ENCODE data around the gene TMEM132D.

The TMEM132D gene

GRCh38 chr12:129127771-129128170 lies 776.1 kb downstream of the TMEM132D start:
- no peak for FAIRE-seq

GRCh38 chr12:129127211-129127610 lies 776.6 kb downstream of the TMEM132D start:
- DNase-seq (ENCODE audit: low spot score) (no peak), FAIRE-seq (no peak)

More at GRCh38 chr12:129127771-129128170, 776.1 kb downstream of the TMEM132D start:
- DNase-seq (ENCODE audit: low spot score), result no peak

- DNase-seq (ENCODE audit: low spot score) (no peak), FAIRE-seq (no peak)
Observed at GRCh38 chr12:129119537-129119936, 784.3 kb downstream of the TMEM132D start.

- no peak for FAIRE-seq
- DNase-seq (ENCODE audit: low spot score), result no peak
Observed at GRCh38 chr12:129115558-129115957, 788.3 kb downstream of the TMEM132D start.

- no peak for FAIRE-seq
Observed at GRCh38 chr12:129110575-129110974, 793.2 kb downstream of the TMEM132D start.

GRCh38 chr12:129109174-129110001 lies 794.4 kb downstream of the TMEM132D start:
- DNase-seq (ENCODE audit: low spot score) (no peak), FAIRE-seq (no peak)

More at GRCh38 chr12:129110575-129110974, 793.2 kb downstream of the TMEM132D start:
- DNase-seq (ENCODE audit: low spot score), result no peak

GRCh38 chr12:129106772-129107171 lies 797.1 kb downstream of the TMEM132D start:
- DNase-seq (ENCODE audit: low spot score) (no peak), FAIRE-seq (no peak)

GRCh38 chr12:129103231-129103630 lies 800.6 kb downstream of the TMEM132D start:
- DNase-seq (ENCODE audit: low spot score) (no peak), FAIRE-seq (no peak)

GRCh38 chr12:129102233-129102632 lies 801.6 kb downstream of the TMEM132D start:
- DNase-seq (ENCODE audit: low spot score) (no peak), FAIRE-seq (no peak)

GRCh38 chr12:129101816-129102215 lies 802.0 kb downstream of the TMEM132D start:
- DNase-seq (ENCODE audit: low spot score) (no peak), FAIRE-seq (no peak)

- no peak for DNase-seq (ENCODE audit: low spot score)
Observed at GRCh38 chr12:129101404-129101803, 802.4 kb downstream of the TMEM132D start.

GRCh38 chr12:129097451-129097850 lies 806.4 kb downstream of the TMEM132D start:
- DNase-seq (ENCODE audit: low spot score), result no peak

More at GRCh38 chr12:129101404-129101803, 802.4 kb downstream of the TMEM132D start:
- no peak for FAIRE-seq

GRCh38 chr12:129096968-129097367 lies 806.9 kb downstream of the TMEM132D start:
- no peak for DNase-seq (ENCODE audit: low spot score)
- no peak for FAIRE-seq

More at GRCh38 chr12:129097451-129097850, 806.4 kb downstream of the TMEM132D start:
- FAIRE-seq, result no peak

- no peak for DNase-seq (ENCODE audit: low spot score)
- FAIRE-seq, result no peak
Observed at GRCh38 chr12:129096184-129096583, 807.6 kb downstream of the TMEM132D start.

GRCh38 chr12:129089576-129089975 lies 814.2 kb downstream of the TMEM132D start:
- DNase-seq (ENCODE audit: low spot score) (no peak), FAIRE-seq (no peak)

GRCh38 chr12:129084875-129085826 lies 818.7 kb downstream of the TMEM132D start:
- no peak for DNase-seq (ENCODE audit: low spot score)
- FAIRE-seq, result no peak

GRCh38 chr12:129083121-129083840 lies 820.5 kb downstream of the TMEM132D start:
- FAIRE-seq (no peak), DNase-seq (ENCODE audit: low spot score) (no peak)

GRCh38 chr12:129082441-129082840 lies 821.4 kb downstream of the TMEM132D start:
- no peak for FAIRE-seq
- no peak for DNase-seq (ENCODE audit: low spot score)

- DNase-seq (ENCODE audit: low spot score), result no peak
- FAIRE-seq, result no peak
Observed at GRCh38 chr12:129081755-129082250, 822.0 kb downstream of the TMEM132D start.

- FAIRE-seq, result no peak
Observed at GRCh38 chr12:129080821-129081220, 823.0 kb downstream of the TMEM132D start.

GRCh38 chr12:129080391-129080790 lies 823.4 kb downstream of the TMEM132D start:
- FAIRE-seq (no peak), DNase-seq (ENCODE audit: low spot score) (no peak)

More at GRCh38 chr12:129080821-129081220, 823.0 kb downstream of the TMEM132D start:
- no peak for DNase-seq (ENCODE audit: low spot score)

Data from RCC 7860 (cell line).